Measurements from ENCODE around the gene DMAP1. TPM values are rescaled to one million over a fixed set of nuclear protein-coding genes. Genes with fewer than 3 reads are reported as not detected.

The DMAP1 gene
- total RNA-seq, 1 donor from 2014 or later, result 27.5 TPM

DNA sequence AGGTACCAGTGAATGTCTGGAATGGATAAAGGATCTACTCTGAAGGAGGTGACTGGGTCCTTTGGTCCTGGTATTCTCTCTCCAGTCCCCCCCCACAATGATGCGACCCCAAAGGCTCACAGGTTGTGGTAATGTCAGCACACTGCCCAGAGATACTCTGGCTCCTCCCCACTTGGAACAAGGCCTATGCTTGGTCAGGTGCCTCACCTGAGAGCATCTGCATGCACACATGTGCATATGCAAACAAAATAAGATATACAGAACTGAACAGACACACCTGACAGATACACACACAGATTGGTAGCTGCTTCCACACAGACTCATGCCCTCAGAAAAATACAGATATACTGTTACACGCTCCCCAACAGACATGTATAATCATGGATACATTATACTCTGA is 33.5 kb downstream of the DMAP1 start:
- DNase-seq (ENCODE audit: missing footprints), result no peak
- ATAC-seq, result no peak
- intact Hi-C loops (cut with DNase I), result no loop called here

GRCh38 chr1:44249543-44249942 is 36.3 kb downstream of the DMAP1 start:
- DNase-seq (ENCODE audit: missing footprints) (no peak), ATAC-seq (no peak)
- intact Hi-C loops (cut with DNase I), result no loop called here

- ATAC-seq (peak; percentile 81), DNase-seq (ENCODE audit: missing footprints) (no peak)
- intact Hi-C loops (cut with DNase I), result no loop called here
These were observed 37.0 kb downstream of the DMAP1 start for GRCh38 chr1:44250068-44250781.

GRCh38 chr1:44251486-44251885 is 38.2 kb downstream of the DMAP1 start:
- intact Hi-C loops (cut with DNase I), result no loop called here
- DNase-seq (ENCODE audit: missing footprints), result no peak
- no peak for ATAC-seq

- DNase-seq (ENCODE audit: missing footprints), result no peak
- intact Hi-C loops (cut with DNase I), result no loop called here
- no peak for ATAC-seq
These were observed 38.9 kb downstream of the DMAP1 start for GRCh38 chr1:44251989-44252671.

DNA sequence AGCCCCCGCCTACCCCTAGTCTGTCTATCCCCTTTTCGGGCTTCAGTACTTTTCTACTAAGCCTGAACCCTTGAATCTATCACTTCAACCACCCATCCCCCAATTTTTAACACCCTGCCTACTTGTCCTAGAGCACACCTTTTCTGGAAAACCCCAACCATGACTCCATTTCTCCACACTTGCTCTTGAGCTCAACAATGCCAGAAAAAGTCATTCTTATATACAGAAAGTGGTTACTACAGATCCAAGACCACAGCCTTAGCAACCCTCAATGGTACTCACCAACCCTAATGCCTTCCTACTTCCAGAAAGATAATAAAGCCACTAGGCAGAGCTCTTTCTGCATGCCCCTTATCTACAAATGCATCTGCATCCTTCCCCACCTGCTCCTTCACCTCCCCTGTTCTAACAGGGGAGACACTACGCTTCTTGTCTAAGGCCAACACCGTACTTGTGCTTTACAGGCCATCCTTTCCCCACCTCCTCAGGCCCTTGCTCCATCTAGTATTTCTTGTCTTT is 41.2 kb downstream of the DMAP1 start:
- intact Hi-C loops (cut with DNase I), result no loop called here

GRCh38 chr1:44256762-44257554 is 43.7 kb downstream of the DMAP1 start:
- intact Hi-C loops (cut with DNase I), result no loop called here
- DNase-seq (ENCODE audit: missing footprints) (no peak), ATAC-seq (no peak)

More for the DNA sequence above, 41.2 kb downstream of the DMAP1 start:
- ATAC-seq, result no peak
- DNase-seq (ENCODE audit: missing footprints), result no peak

- intact Hi-C loops (cut with DNase I), result no loop called here
- DNase-seq (ENCODE audit: missing footprints) (no peak), ATAC-seq (no peak)
These were observed 45.8 kb downstream of the DMAP1 start for GRCh38 chr1:44259090-44259489.

GRCh38 chr1:44260792-44261170 is 47.5 kb downstream of the DMAP1 start:
- intact Hi-C loops (cut with DNase I), result no loop called here

GRCh38 chr1:44261171-44261817 is 48.0 kb downstream of the DMAP1 start:
- ATAC-seq (no peak), DNase-seq (ENCODE audit: missing footprints) (no peak)
- intact Hi-C loops (cut with DNase I), result no loop called here

More at GRCh38 chr1:44260792-44261170, 47.5 kb downstream of the DMAP1 start:
- ATAC-seq (no peak), DNase-seq (ENCODE audit: missing footprints) (no peak)

GRCh38 chr1:44261962-44262361 is 48.7 kb downstream of the DMAP1 start:
- intact Hi-C loops (cut with DNase I), result no loop called here
- DNase-seq (ENCODE audit: missing footprints), result no peak
- ATAC-seq, result peak; percentile 26

- no peak for DNase-seq (ENCODE audit: missing footprints)
- no peak for ATAC-seq
- intact Hi-C loops (cut with DNase I), result no loop called here
These were observed 49.1 kb downstream of the DMAP1 start for GRCh38 chr1:44262414-44262813.

GRCh38 chr1:44262816-44263567 is 49.7 kb downstream of the DMAP1 start:
- intact Hi-C loops (cut with DNase I), result no loop called here
- ATAC-seq (peak; percentile 12), DNase-seq (ENCODE audit: missing footprints) (no peak)

GRCh38 chr1:44263568-44264450 is 50.5 kb downstream of the DMAP1 start:
- DNase-seq (ENCODE audit: missing footprints) (no peak), ATAC-seq (peak; percentile 26)
- intact Hi-C loops (cut with DNase I), result no loop called here

GRCh38 chr1:44264451-44264771 is 51.1 kb downstream of the DMAP1 start:
- intact Hi-C loops (cut with DNase I), result no loop called here
- ATAC-seq (no peak), DNase-seq (ENCODE audit: missing footprints) (no peak)

- no peak for DNase-seq (ENCODE audit: missing footprints)
- no peak for ATAC-seq
- intact Hi-C loops (cut with DNase I), result no loop called here
These were observed 52.5 kb downstream of the DMAP1 start for GRCh38 chr1:44265656-44266358.
